A673 (cell line): ENCODE results near the gene AP2M1.

Source experiments
- CTCF ChIP-seq: fragments of 300-800, 200-600 bp; sonication (generic); conservative IDR thresholded peaks from 2 replicates; pipeline ENCODE4 v1.5.1; 2017; ENCODE audit warnings: low read depth, mild to moderate bottlenecking, antibody characterized with exemption, low read length, moderate library complexity, mixed read lengths
- EZH2 ChIP-seq: fragments of 200-600 bp; sonication (generic); IDR thresholded peaks from 2 replicates; pipeline ENCODE4 v1.6.1; 2017; ENCODE audit warnings: borderline replicate concordance, low read depth, mild to moderate bottlenecking, mixed read lengths, antibody characterized with exemption, low read length; ENCODE audit not compliant: poor library complexity, severe bottlenecking

- TF ChIP-seq CTCF (no peak), EZH2 (no peak)
Measured at GRCh38 chr3:184177767-184178306, 3.2 kb downstream of the AP2M1 start.
